K562 (cell line): ENCODE results near the gene TRPV5. TPM values are rescaled to one million over a fixed set of nuclear protein-coding genes. Genes with fewer than 3 reads are reported as not detected.

Experiments used
- CREB1 ChIP-seq, 2 experiments: sonication (generic) in 1 of 2; formaldehyde crosslinking in 1 of 2; IDR thresholded peaks; 2 replicates each; pipeline versions ENCODE4 v1.6.1 to v1.8.0; 2012 to 2022; ENCODE audit warnings: inconsistent platforms in 1 of 2, mild to moderate bottlenecking in 1 of 2, missing genetic modification reagents in 1 of 2, moderate library complexity in 1 of 2
- CREM ChIP-seq: IDR thresholded peaks from 2 replicates; pipeline ENCODE4 v1.6.1; 2014; ENCODE audit warnings: antibody characterized with exemption, low read depth
- CTBP1 ChIP-seq: fragments of 450-650 bp; IDR thresholded peaks from 2 replicates; pipeline ENCODE4 v1.6.1; 2016; ENCODE audit warnings: borderline replicate concordance
- DACH1 ChIP-seq: fragments of 450-650 bp; IDR thresholded peaks from 2 replicates; pipeline ENCODE4 v1.6.1; 2018; ENCODE audit not compliant: partially characterized antibody
- ESRRA ChIP-seq: fragments of 450-650 bp; IDR thresholded peaks from 2 replicates; pipeline ENCODE4 v1.6.1; 2014; ENCODE audit warnings: low read depth, mild to moderate bottlenecking, moderate library complexity, borderline replicate concordance
- NCOR1 ChIP-seq: fragments of 450-650 bp; IDR thresholded peaks from 2 replicates; pipeline ENCODE4 v1.6.1; 2016; ENCODE audit warnings: mild to moderate bottlenecking, moderate library complexity
- NEUROD1 ChIP-seq: fragments of 150-350 bp; IDR thresholded peaks from 2 replicates; pipeline ENCODE4 v1.6.1; 2014; ENCODE audit warnings: borderline replicate concordance, low read length, low read depth; ENCODE audit not compliant: partially characterized antibody
- TAF9B ChIP-seq: fragments of 450-650 bp; IDR thresholded peaks from 2 replicates; pipeline ENCODE4 v1.6.1; 2018; ENCODE audit warnings: mild to moderate bottlenecking; ENCODE audit not compliant: partially characterized antibody
- ZC3H11A ChIP-seq: IDR thresholded peaks from 2 replicates; pipeline ENCODE4 v1.6.1; 2012; ENCODE audit warnings: low read depth, low read length, improper control_type of control experiment
- polyA plus RNA-seq, 8 experiments: library from polyadenylated mRNA; depleted of rRNA in 4 of 8; stranded (reverse) in 5 of 8; unstranded in 3 of 8; fragments of >200 nt; fragmentation: Nextera tagmentation in 2 of 8; fragmentation: Illumina TruSeq in 1 of 8; extraction: Ambion mirVana in 2 of 8; extraction: Trizol in 1 of 8; gene quantifications; 2 replicates each; pipeline versions ENCODE4 v1.2.1 to v1.2.3, GENCODE V29; 2011 to 2014; ENCODE audit warnings: inconsistent platforms in 1 of 8, missing spikeins in 1 of 8
- total RNA-seq, 7 experiments: library from RNA; depleted of rRNA in 6 of 7; stranded (reverse); fragments of >200 nt in 6 of 7; fragmentation: Illumina TruSeq in 2 of 7; extraction: Trizol in 2 of 7; gene quantifications; 2 replicates each; pipeline versions ENCODE4 v1.2.1 to v1.2.3, GENCODE V29; 2011 to 2021; ENCODE audit warnings: low replicate concordance in 1 of 7
- TF ChIP-seq, protein P1 (sequence below), 2 experiments: fragments of 450-650 bp; formaldehyde crosslinking in 1 of 2; IDR thresholded peaks; 2 replicates each; pipeline versions ENCODE4 v1.4.0 to v1.6.1; 2014 to 2020; ENCODE audit warnings: mild to moderate bottlenecking in 2 of 2, borderline replicate concordance in 1 of 2, low read depth in 1 of 2
- TF ChIP-seq, protein P2 (sequence below): fragments of 450-650 bp; formaldehyde crosslinking; IDR thresholded peaks from 2 replicates; pipeline ENCODE4 v1.4.0; 2020; ENCODE audit warnings: mild to moderate bottlenecking, mixed read lengths
- TF ChIP-seq, protein P3 (sequence below): sonication (generic); formaldehyde crosslinking; IDR thresholded peaks from 2 replicates; pipeline ENCODE4 v1.9.0; 2022; ENCODE audit warnings: mild to moderate bottlenecking, missing genetic modification reagents
- TF ChIP-seq, protein P4 (sequence below), 3 experiments: IDR thresholded peaks in 2 of 3; conservative IDR thresholded peaks in 1 of 3; 2 replicates each; pipeline ENCODE4 v1.5.1; 2011 to 2012; ENCODE audit warnings: low read length in 3 of 3, mild to moderate bottlenecking in 3 of 3, control low read depth in 2 of 3, improper control_type of control experiment in 1 of 3, inconsistent platforms in 1 of 3, low read depth in 1 of 3, mixed read lengths in 1 of 3, moderate library complexity in 1 of 3; ENCODE audit not compliant: insufficient read depth in 2 of 3

The TRPV5 gene
- total and polyA plus RNA-seq, 9 of the 15 experiments (the other 6 are each of a cell fraction or from before 2014, with no cell fraction given), result not detected

DNA sequence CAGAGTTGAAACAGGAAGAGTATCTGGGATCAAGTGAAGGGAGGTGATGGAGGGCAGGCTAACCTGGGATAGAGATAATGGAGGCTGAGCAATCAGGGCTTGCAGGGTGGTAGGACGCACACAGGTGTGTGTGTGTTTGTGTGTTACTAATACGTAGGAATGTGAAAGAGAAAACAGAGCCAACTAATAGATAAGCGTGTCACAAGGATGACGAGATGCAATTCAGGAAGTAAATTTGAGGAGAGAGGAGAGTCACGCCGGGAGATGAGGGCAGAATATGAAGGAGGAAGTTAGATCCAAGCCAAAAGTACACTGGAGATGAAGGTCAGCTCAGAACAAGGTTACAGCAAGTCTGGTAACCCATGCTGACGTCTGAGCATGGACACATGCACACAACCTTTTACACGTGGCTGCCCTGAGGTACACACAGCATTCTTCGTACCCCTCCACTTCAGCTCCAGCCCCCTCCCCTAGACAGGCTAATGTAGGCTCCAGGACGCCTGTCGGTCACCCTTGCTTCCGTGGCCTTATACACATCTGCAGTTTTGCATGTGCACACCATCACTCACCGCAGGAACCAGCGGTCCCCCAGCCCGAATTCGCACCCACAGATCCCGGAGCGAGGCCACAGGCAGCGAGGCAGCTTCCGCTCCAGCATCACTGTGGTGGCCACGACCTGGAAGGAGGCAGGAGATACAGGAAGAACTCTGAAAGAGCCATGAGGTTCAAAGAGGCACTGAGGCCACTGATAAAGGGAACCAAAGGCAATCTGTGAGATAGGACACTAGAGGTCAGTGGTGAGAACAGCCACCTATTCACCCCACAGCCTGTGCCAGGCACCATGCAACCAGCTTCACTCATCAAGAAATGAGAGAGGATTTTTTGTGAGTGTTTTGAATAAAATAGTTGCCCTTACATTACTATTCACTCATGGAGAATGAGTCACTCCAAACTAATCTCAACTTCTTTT is 24.3 kb downstream of the TRPV5 start (continued):
- TF ChIP-seq, protein P1, sequence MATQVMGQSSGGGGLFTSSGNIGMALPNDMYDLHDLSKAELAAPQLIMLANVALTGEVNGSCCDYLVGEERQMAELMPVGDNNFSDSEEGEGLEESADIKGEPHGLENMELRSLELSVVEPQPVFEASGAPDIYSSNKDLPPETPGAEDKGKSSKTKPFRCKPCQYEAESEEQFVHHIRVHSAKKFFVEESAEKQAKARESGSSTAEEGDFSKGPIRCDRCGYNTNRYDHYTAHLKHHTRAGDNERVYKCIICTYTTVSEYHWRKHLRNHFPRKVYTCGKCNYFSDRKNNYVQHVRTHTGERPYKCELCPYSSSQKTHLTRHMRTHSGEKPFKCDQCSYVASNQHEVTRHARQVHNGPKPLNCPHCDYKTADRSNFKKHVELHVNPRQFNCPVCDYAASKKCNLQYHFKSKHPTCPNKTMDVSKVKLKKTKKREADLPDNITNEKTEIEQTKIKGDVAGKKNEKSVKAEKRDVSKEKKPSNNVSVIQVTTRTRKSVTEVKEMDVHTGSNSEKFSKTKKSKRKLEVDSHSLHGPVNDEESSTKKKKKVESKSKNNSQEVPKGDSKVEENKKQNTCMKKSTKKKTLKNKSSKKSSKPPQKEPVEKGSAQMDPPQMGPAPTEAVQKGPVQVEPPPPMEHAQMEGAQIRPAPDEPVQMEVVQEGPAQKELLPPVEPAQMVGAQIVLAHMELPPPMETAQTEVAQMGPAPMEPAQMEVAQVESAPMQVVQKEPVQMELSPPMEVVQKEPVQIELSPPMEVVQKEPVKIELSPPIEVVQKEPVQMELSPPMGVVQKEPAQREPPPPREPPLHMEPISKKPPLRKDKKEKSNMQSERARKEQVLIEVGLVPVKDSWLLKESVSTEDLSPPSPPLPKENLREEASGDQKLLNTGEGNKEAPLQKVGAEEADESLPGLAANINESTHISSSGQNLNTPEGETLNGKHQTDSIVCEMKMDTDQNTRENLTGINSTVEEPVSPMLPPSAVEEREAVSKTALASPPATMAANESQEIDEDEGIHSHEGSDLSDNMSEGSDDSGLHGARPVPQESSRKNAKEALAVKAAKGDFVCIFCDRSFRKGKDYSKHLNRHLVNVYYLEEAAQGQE (IDR thresholded peaks at IDR 0.05; ENCODE audit: borderline replicate concordance), result peak; percentile 16; the same call in 1 of the 2 replicates
- TF ChIP-seq, protein P1 (CRISPR knock-in tag; IDR thresholded peaks at IDR 0.05; ENCODE audit: low read depth), result no peak
- TF ChIP-seq TAF9B (no peak), CTBP1 (0 out of 2 replicates have a peak, but pooled peaks have one; percentile 58), NCOR1 (no peak), ZC3H11A (no peak), CREB1 (IDR thresholded peaks at IDR 0.05) (no peak), CREB1 (CRISPR knock-in tag; IDR thresholded peaks at IDR 0.05) (0 out of 2 replicates have a peak, but pooled peaks have one; percentile 10), NEUROD1 (no peak), CREM (0 out of 2 replicates have a peak, but pooled peaks have one; percentile 15), DACH1 (no peak), ESRRA (peak; percentile 65; the same call in 1 of the 2 replicates)
- TF ChIP-seq, protein P2, sequence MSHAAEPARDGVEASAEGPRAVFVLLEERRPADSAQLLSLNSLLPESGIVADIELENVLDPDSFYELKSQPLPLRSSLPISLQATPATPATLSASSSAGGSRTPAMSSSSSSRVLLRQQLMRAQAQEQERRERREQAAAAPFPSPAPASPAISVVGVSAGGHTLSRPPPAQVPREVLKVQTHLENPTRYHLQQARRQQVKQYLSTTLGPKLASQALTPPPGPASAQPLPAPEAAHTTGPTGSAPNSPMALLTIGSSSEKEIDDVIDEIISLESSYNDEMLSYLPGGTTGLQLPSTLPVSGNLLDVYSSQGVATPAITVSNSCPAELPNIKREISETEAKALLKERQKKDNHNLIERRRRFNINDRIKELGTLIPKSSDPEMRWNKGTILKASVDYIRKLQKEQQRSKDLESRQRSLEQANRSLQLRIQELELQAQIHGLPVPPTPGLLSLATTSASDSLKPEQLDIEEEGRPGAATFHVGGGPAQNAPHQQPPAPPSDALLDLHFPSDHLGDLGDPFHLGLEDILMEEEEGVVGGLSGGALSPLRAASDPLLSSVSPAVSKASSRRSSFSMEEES (CRISPR knock-in tag), result no peak
- TF ChIP-seq, protein P3, sequence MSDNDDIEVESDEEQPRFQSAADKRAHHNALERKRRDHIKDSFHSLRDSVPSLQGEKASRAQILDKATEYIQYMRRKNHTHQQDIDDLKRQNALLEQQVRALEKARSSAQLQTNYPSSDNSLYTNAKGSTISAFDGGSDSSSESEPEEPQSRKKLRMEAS (CRISPR knock-in tag), result 0 out of 2 replicates have a peak, but pooled peaks have one; percentile 39
- TF ChIP-seq, protein P4, sequence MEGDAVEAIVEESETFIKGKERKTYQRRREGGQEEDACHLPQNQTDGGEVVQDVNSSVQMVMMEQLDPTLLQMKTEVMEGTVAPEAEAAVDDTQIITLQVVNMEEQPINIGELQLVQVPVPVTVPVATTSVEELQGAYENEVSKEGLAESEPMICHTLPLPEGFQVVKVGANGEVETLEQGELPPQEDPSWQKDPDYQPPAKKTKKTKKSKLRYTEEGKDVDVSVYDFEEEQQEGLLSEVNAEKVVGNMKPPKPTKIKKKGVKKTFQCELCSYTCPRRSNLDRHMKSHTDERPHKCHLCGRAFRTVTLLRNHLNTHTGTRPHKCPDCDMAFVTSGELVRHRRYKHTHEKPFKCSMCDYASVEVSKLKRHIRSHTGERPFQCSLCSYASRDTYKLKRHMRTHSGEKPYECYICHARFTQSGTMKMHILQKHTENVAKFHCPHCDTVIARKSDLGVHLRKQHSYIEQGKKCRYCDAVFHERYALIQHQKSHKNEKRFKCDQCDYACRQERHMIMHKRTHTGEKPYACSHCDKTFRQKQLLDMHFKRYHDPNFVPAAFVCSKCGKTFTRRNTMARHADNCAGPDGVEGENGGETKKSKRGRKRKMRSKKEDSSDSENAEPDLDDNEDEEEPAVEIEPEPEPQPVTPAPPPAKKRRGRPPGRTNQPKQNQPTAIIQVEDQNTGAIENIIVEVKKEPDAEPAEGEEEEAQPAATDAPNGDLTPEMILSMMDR (IDR thresholded peaks at IDR 0.05 in 2 of 3, conservative IDR thresholded peaks at IDR 0.05 in 1 of 3; ENCODE audit: insufficient read depth in 2 of 3, low read depth in 1 of 3, low read length in 3 of 3), result peak; percentile 64 to 73 (median 72)
